WTC11 (cell line): ENCODE measurements around the gene RASL12. TPM values are rescaled to one million over a fixed set of nuclear protein-coding genes. Genes with fewer than 3 reads are reported as not detected.

ENCODE experiments used
- ATAC-seq: fragments of 200-7000 bp; cut with Tn5 transposase; 2 replicates; pipeline ENCODE4 v1.10.0; 2021; ENCODE audit warnings: mild to moderate bottlenecking, moderate library complexity
- CTCF ChIA-PET: fragments of 300-600 bp; sonication (Branson Sonifier 250); formaldehyde crosslinking; loops from one replicate; lab custom pipeline; 2021; ENCODE audit warnings: antibody characterized with exemption; lab: Charles Lee
- POLR2A ChIA-PET: fragments of 350-600 bp; sonication (Branson Sonifier 250); formaldehyde crosslinking; loops from one replicate; lab custom pipeline; 2021; ENCODE audit warnings: antibody characterized with exemption; lab: Charles Lee
- DNase-seq: peaks from one replicate; pipeline ENCODE4 v3.0.0; 2021; ENCODE audit warnings: low spot score
- H3K27ac Mint-ChIP-seq: 2 replicates; pipeline ENCODE4 v1.8.0; 2021; ENCODE audit warnings: mixed read lengths
- H3K27me3 Mint-ChIP-seq: 2 replicates; pipeline ENCODE4 v1.8.0; 2021; ENCODE audit warnings: low read depth, mild to moderate bottlenecking, moderate library complexity, mixed read lengths
- H3K36me3 Mint-ChIP-seq: 2 replicates; pipeline ENCODE4 v1.8.0; 2021; ENCODE audit warnings: mixed read lengths
- H3K4me1 Mint-ChIP-seq: 2 replicates; pipeline ENCODE4 v1.8.0; 2022; ENCODE audit warnings: mixed read lengths
- H3K4me3 Mint-ChIP-seq: 2 replicates; pipeline ENCODE4 v1.8.0; 2021; ENCODE audit warnings: mild to moderate bottlenecking, moderate library complexity, mixed read lengths
- H3K9me3 Mint-ChIP-seq: 2 replicates; pipeline ENCODE4 v1.8.0; 2021; ENCODE audit warnings: mixed read lengths
- ESRRA ChIP-seq: sonication (generic); formaldehyde crosslinking; IDR thresholded peaks from 2 replicates; pipeline ENCODE4 v1.8.1; 2022; ENCODE audit warnings: mild to moderate bottlenecking, missing genetic modification reagents, borderline replicate concordance
- FOXP1 ChIP-seq: sonication (generic); formaldehyde crosslinking; IDR thresholded peaks from 2 replicates; pipeline ENCODE4 v1.8.0; 2022; ENCODE audit warnings: missing genetic modification reagents, mild to moderate bottlenecking, moderate library complexity, borderline replicate concordance
- GABPB1 ChIP-seq: sonication (generic); formaldehyde crosslinking; IDR thresholded peaks from 2 replicates; pipeline ENCODE4 v1.8.1; 2023; ENCODE audit warnings: mild to moderate bottlenecking, missing genetic modification reagents
- GTF2I ChIP-seq: fragments of 250-450 bp; sonication (Bioruptor Pico); conservative IDR thresholded peaks from 2 replicates; pipeline ENCODE4 v1.4.0; 2021; ENCODE audit warnings: mild to moderate bottlenecking
- JAZF1 ChIP-seq: fragments of 250-450 bp; sonication (Bioruptor Pico); IDR thresholded peaks from 2 replicates; pipeline ENCODE4 v1.9.0; 2021; ENCODE audit warnings: moderate library complexity, mild to moderate bottlenecking, inconsistent platforms
- NFE2L1 ChIP-seq: sonication (generic); formaldehyde crosslinking; IDR thresholded peaks from 2 replicates; pipeline ENCODE4 v1.8.1; 2023; ENCODE audit warnings: missing genetic modification reagents
- NR2C2 ChIP-seq: sonication (generic); formaldehyde crosslinking; IDR thresholded peaks from 2 replicates; pipeline ENCODE4 v1.8.0; 2022; ENCODE audit warnings: mild to moderate bottlenecking, missing genetic modification reagents
- OVOL2 ChIP-seq: fragments of 250-450 bp; sonication (Bioruptor Pico); IDR thresholded peaks from 2 replicates; pipeline ENCODE4 v1.9.0; 2021; ENCODE audit warnings: mild to moderate bottlenecking, borderline replicate concordance
- SMAD4 ChIP-seq: sonication (generic); formaldehyde crosslinking; IDR thresholded peaks from 2 replicates; pipeline ENCODE4 v1.8.0; 2022; ENCODE audit warnings: mild to moderate bottlenecking, missing genetic modification reagents
- ZNF138 ChIP-seq: sonication (generic); formaldehyde crosslinking; conservative IDR thresholded peaks from 2 replicates; pipeline ENCODE4 v1.8.1; 2022; ENCODE audit warnings: mild to moderate bottlenecking, moderate library complexity, missing genetic modification reagents
- ZNF219 ChIP-seq: sonication (generic); formaldehyde crosslinking; IDR thresholded peaks from 2 replicates; pipeline ENCODE4 v1.8.0; 2023; ENCODE audit warnings: missing genetic modification reagents, mild to moderate bottlenecking, borderline replicate concordance
- ZNF263 ChIP-seq: sonication (generic); formaldehyde crosslinking; IDR thresholded peaks from 2 replicates; pipeline ENCODE4 v1.8.1; 2022; ENCODE audit warnings: low read depth, mild to moderate bottlenecking, moderate library complexity, missing genetic modification reagents
- ZNF317 ChIP-seq: sonication (generic); formaldehyde crosslinking; IDR thresholded peaks from 2 replicates; pipeline ENCODE4 v1.8.1; 2023; ENCODE audit warnings: low read depth, mild to moderate bottlenecking, moderate library complexity, missing genetic modification reagents, borderline replicate concordance
- total RNA-seq: library from RNA; stranded (reverse); gene quantifications from 3 replicates; pipeline ENCODE4 v1.2.3, GENCODE V29; 2021
- TF ChIP-seq, protein P1 (sequence below): fragments of 250-450 bp; sonication (Bioruptor Pico); IDR thresholded peaks from 2 replicates; pipeline ENCODE4 v1.9.0; 2021; ENCODE audit warnings: mild to moderate bottlenecking
- TF ChIP-seq, protein P2 (sequence below): fragments of 250-450 bp; sonication (Bioruptor Pico); IDR thresholded peaks from 2 replicates; pipeline ENCODE4 v1.9.0; 2021; ENCODE audit warnings: mild to moderate bottlenecking
- TF ChIP-seq, protein P3 (sequence below): sonication (generic); formaldehyde crosslinking; conservative IDR thresholded peaks from 2 replicates; pipeline ENCODE4 v1.8.1; 2023; ENCODE audit warnings: mild to moderate bottlenecking, low read depth, missing genetic modification reagents, moderate library complexity
- TF ChIP-seq, protein P4 (sequence below): sonication (generic); formaldehyde crosslinking; IDR thresholded peaks from 2 replicates; pipeline ENCODE4 v1.8.1; 2023; ENCODE audit warnings: mild to moderate bottlenecking, missing genetic modification reagents
- TF ChIP-seq, protein P5 (sequence below): sonication (generic); formaldehyde crosslinking; IDR thresholded peaks from 2 replicates; pipeline ENCODE4 v1.8.1; 2023; ENCODE audit warnings: mild to moderate bottlenecking, missing genetic modification reagents, moderate library complexity

RASL12 gene
- total RNA-seq, 1 experiment from 2014 or later = 5.6 TPM

DNA sequence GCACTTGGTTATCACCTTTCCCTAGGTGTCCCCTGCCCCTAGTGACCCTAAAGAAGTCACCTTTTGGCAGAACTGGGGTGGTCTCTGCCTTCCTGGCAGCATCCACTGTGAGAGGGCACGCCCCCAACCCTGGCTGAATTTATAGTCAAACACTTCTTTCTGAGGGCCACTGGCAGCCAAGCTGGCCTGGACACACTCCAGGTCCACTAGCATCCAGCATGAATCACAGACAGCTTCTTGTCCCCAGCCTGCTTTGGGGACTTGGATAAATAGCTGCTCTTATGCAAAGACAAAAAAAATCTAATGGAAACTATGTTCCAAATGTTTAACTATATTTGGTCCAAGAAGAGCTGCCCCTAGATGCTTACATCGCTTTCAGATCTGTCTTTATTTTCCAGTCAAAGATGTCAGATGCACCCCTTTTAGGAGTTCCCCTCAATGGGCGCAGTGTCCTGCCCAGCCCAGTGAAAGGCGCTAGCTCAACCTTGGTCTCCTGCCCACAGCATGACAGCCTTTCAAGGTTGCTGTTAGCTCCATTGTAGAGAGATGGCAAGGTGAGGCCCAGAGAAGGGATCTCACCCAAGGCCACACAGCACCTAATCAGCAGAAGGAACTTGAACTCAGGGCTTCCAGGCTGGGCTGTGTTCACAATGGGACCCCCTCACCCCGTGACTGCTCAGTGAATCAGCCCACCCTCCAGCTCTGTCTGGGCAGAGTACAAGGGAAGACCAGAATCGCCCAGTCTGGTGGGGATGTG is 7.0 kb downstream of the RASL12 start (continued):
- TF ChIP-seq, protein P1, sequence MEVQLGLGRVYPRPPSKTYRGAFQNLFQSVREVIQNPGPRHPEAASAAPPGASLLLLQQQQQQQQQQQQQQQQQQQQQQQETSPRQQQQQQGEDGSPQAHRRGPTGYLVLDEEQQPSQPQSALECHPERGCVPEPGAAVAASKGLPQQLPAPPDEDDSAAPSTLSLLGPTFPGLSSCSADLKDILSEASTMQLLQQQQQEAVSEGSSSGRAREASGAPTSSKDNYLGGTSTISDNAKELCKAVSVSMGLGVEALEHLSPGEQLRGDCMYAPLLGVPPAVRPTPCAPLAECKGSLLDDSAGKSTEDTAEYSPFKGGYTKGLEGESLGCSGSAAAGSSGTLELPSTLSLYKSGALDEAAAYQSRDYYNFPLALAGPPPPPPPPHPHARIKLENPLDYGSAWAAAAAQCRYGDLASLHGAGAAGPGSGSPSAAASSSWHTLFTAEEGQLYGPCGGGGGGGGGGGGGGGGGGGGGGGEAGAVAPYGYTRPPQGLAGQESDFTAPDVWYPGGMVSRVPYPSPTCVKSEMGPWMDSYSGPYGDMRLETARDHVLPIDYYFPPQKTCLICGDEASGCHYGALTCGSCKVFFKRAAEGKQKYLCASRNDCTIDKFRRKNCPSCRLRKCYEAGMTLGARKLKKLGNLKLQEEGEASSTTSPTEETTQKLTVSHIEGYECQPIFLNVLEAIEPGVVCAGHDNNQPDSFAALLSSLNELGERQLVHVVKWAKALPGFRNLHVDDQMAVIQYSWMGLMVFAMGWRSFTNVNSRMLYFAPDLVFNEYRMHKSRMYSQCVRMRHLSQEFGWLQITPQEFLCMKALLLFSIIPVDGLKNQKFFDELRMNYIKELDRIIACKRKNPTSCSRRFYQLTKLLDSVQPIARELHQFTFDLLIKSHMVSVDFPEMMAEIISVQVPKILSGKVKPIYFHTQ (CRISPR knock-in tag) = no peak
- TF ChIP-seq ZNF219 (CRISPR knock-in tag) (no peak), SMAD4 (CRISPR knock-in tag) (no peak), ESRRA (CRISPR knock-in tag) (no peak), OVOL2 (CRISPR knock-in tag) (no peak), FOXP1 (no peak), GABPB1 (CRISPR knock-in tag) (no peak)
- TF ChIP-seq, protein P2, sequence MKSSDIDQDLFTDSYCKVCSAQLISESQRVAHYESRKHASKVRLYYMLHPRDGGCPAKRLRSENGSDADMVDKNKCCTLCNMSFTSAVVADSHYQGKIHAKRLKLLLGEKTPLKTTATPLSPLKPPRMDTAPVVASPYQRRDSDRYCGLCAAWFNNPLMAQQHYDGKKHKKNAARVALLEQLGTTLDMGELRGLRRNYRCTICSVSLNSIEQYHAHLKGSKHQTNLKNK = no peak
- TF ChIP-seq, protein P3, sequence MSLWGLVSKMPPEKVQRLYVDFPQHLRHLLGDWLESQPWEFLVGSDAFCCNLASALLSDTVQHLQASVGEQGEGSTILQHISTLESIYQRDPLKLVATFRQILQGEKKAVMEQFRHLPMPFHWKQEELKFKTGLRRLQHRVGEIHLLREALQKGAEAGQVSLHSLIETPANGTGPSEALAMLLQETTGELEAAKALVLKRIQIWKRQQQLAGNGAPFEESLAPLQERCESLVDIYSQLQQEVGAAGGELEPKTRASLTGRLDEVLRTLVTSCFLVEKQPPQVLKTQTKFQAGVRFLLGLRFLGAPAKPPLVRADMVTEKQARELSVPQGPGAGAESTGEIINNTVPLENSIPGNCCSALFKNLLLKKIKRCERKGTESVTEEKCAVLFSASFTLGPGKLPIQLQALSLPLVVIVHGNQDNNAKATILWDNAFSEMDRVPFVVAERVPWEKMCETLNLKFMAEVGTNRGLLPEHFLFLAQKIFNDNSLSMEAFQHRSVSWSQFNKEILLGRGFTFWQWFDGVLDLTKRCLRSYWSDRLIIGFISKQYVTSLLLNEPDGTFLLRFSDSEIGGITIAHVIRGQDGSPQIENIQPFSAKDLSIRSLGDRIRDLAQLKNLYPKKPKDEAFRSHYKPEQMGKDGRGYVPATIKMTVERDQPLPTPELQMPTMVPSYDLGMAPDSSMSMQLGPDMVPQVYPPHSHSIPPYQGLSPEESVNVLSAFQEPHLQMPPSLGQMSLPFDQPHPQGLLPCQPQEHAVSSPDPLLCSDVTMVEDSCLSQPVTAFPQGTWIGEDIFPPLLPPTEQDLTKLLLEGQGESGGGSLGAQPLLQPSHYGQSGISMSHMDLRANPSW (CRISPR knock-in tag) = no peak
- TF ChIP-seq, protein P4, sequence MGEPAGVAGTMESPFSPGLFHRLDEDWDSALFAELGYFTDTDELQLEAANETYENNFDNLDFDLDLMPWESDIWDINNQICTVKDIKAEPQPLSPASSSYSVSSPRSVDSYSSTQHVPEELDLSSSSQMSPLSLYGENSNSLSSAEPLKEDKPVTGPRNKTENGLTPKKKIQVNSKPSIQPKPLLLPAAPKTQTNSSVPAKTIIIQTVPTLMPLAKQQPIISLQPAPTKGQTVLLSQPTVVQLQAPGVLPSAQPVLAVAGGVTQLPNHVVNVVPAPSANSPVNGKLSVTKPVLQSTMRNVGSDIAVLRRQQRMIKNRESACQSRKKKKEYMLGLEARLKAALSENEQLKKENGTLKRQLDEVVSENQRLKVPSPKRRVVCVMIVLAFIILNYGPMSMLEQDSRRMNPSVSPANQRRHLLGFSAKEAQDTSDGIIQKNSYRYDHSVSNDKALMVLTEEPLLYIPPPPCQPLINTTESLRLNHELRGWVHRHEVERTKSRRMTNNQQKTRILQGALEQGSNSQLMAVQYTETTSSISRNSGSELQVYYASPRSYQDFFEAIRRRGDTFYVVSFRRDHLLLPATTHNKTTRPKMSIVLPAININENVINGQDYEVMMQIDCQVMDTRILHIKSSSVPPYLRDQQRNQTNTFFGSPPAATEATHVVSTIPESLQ = no peak

DNA sequence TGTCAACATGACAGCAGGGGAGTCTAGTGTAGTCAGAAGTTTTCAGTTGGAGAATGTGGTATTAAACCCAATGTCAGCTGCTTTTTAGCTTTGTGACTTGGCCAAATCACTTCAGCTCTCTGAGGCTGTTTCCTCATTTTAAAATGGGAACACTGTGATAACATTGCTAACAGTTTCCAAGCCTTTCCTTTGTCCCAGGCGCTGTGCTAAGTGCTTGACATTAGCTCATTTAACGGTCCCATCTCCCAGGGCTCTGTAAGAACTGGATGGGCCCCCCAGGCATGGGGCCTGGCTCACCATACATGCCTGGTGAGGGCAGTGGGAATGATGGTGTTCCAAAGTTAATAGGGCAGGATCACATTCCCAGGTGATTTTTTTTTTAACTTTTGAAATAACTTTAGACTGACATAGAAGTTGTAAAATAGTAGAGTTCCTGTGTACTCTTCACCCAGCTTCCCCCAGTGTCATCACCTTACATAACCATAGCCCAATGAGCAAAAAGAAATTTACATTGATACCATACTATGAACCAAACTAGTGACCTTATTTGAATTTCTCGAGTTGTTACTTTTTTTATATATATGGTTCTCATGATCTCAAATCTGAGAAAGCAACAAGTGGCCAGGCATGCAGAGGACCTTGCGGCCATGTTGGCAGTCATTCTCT is 7.7 kb downstream of the RASL12 start:
- DNase-seq (no peak), ATAC-seq (no peak)
- H3K36me3 Mint-ChIP-seq = no peaks in the 10 kb centered on the region
- peaks cover 8% of the 10 kb centered on the region for H3K9me3 Mint-ChIP-seq
- peaks cover 2% of the 10 kb centered on the region; the same call in 1 of the 2 replicates for H3K4me1 Mint-ChIP-seq
- no peak for TF ChIP-seq ZNF263
- no peak for TF ChIP-seq NFE2L1 (CRISPR knock-in tag)
- no peak for TF ChIP-seq JAZF1 (CRISPR knock-in tag)
- TF ChIP-seq GTF2I = no peak
- no peak for TF ChIP-seq ZNF317 (CRISPR knock-in tag)
- TF ChIP-seq, protein P5, sequence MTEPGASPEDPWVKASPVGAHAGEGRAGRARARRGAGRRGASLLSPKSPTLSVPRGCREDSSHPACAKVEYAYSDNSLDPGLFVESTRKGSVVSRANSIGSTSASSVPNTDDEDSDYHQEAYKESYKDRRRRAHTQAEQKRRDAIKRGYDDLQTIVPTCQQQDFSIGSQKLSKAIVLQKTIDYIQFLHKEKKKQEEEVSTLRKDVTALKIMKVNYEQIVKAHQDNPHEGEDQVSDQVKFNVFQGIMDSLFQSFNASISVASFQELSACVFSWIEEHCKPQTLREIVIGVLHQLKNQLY (CRISPR knock-in tag) = no peak
- TF ChIP-seq NR2C2 (CRISPR knock-in tag) = no peak
- no peak for TF ChIP-seq ZNF138 (CRISPR knock-in tag)
- ChIA-PET CTCF (interaction anchor here (0.5 to 20.3 kb wide), 6 partner anchors 9 to 49 kb away, joined by 3 to 292 read pairs (median 14); no protein-coding TSS in a partner anchor), POLR2A (no interaction called here)
- no peaks in the 10 kb centered on the region for H3K27me3 Mint-ChIP-seq
- no peak overlapping the region for H3K27ac Mint-ChIP-seq
- no peak overlapping the region for H3K4me3 Mint-ChIP-seq
